Measurements from ENCODE around the gene VTI1A. TPM values are rescaled to one million over a fixed set of nuclear protein-coding genes. Genes with fewer than 3 reads are reported as not detected.

Gene VTI1A
- total RNA-seq, 3 donors from 2014 or later = 36.2 to 55.9 (median 44.4) TPM

- ATAC-seq (peak; percentile 93), DNase-seq (peak; percentile 51 to 67 (median 63))
- H3K9me3 ChIP-seq = no peaks in the 10 kb centered on the region
- intact Hi-C loops (cut with DNase I, micrococcal nuclease) = no loop called here
- H3K4me1 ChIP-seq (ENCODE audit: low read depth) = peaks cover 4% of the 10 kb centered on the region
- TF ChIP-seq, protein P1, sequence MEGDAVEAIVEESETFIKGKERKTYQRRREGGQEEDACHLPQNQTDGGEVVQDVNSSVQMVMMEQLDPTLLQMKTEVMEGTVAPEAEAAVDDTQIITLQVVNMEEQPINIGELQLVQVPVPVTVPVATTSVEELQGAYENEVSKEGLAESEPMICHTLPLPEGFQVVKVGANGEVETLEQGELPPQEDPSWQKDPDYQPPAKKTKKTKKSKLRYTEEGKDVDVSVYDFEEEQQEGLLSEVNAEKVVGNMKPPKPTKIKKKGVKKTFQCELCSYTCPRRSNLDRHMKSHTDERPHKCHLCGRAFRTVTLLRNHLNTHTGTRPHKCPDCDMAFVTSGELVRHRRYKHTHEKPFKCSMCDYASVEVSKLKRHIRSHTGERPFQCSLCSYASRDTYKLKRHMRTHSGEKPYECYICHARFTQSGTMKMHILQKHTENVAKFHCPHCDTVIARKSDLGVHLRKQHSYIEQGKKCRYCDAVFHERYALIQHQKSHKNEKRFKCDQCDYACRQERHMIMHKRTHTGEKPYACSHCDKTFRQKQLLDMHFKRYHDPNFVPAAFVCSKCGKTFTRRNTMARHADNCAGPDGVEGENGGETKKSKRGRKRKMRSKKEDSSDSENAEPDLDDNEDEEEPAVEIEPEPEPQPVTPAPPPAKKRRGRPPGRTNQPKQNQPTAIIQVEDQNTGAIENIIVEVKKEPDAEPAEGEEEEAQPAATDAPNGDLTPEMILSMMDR (IDR thresholded peaks at IDR 0.05) = no peak
- H3K36me3 ChIP-seq (ENCODE audit: low read depth) = no peaks in the 10 kb centered on the region
- H3K4me3 ChIP-seq = no peak overlapping the region
These were observed 364.9 kb downstream of the VTI1A start for GRCh38 chr10:112811741-112812551.

GRCh38 chr10:112812586-112812985 is 365.6 kb downstream of the VTI1A start:
- ATAC-seq (no peak), DNase-seq (no peak)
- Histone ChIP-seq H3K4me3 (no peak overlapping the region), H3K36me3 (ENCODE audit: low read depth) (no peaks in the 10 kb centered on the region), H3K9me3 (no peaks in the 10 kb centered on the region), H3K4me1 (ENCODE audit: low read depth) (peaks cover 4% of the 10 kb centered on the region)
- intact Hi-C loops (cut with DNase I, micrococcal nuclease) = no loop called here
- TF ChIP-seq, protein P1 (IDR thresholded peaks at IDR 0.05) = no peak

DNA sequence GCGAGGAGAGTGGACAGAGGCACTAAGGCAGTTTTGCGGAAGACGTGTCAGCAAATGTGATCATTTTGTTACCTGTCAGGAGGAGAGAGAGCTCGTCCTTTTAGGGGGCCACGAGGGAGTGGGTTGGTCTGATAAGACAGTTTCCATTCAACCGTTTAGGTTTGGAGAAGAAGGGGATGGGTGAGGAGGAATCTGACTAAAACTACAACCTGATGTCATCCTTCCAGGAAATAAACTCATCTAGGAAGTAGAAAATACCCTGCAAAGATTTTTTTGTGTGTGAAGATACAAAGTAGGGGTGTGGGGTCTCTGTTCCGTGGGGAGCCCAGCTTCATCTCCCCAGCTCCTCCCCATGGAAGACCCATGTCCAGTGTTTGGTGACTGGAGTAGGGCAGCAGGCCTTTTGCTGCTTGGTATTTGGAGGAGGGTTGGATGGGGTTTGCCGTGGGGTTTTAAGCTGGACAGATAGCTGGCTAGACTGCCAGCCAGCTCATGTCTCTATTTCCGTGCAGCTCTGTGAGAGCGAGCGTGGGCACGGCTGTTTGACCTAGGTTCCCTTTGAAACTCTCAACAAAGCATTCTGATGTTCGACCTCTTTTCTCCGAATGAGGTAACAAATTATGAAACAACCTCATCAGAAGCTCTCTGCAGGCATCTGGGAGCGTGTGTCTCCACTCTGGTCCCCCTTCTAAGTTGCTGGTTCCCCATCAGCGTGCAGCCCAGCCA is 367.0 kb downstream of the VTI1A start:
- DNase-seq (no peak), ATAC-seq (no peak)
- intact Hi-C loops (cut with DNase I, micrococcal nuclease) = no loop called here
- no peaks in the 10 kb centered on the region for H3K9me3 ChIP-seq
- H3K36me3 ChIP-seq (ENCODE audit: low read depth) = no peaks in the 10 kb centered on the region
- no peak overlapping the region for H3K4me3 ChIP-seq
- peaks cover 4% of the 10 kb centered on the region for H3K4me1 ChIP-seq (ENCODE audit: low read depth)
- TF ChIP-seq, protein P1 (IDR thresholded peaks at IDR 0.05) = no peak

DNA sequence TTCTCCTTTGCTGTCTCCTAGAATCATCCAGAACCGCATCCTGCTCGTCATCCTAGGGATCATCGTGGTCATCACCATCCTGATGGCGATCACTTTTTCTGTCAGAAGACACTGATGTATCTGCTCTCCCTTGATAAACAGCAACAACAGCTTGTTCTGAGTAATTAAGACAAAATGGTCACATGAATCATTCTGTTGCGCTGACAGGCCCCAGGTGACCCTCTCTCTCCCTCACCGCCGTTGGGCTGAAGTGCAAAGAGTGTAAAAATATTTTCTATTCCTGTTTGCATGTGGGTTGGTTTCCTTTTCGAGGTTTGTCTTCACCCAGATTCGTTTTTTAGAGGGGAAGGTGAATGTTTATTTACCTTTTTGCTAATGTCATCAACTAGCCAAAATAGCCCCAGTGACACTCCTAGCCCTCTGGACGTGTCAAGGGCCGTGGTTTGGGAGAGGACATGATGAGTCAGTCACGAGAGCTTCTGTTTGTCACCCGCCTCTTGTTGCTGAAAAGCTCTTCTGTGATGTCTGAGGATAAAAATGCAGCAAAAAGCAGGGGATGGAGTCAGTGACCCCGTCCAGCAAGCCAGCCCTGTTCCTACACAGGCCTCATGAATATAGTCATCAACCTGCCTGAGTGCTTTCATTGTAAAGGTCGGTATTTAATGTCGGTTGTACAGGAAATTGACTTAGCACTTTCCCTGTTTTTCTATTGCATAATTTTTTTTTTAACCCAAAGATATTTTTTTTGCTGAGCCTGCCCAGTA is 368.4 kb downstream of the VTI1A start:
- Histone ChIP-seq H3K9me3 (no peaks in the 10 kb centered on the region), H3K4me3 (no peak overlapping the region), H3K4me1 (ENCODE audit: low read depth) (peaks cover 4% of the 10 kb centered on the region), H3K36me3 (ENCODE audit: low read depth) (no peaks in the 10 kb centered on the region)
- ATAC-seq = no peak
- intact Hi-C loops (cut with DNase I, micrococcal nuclease) = no loop called here
- no peak for DNase-seq
- TF ChIP-seq, protein P1 (IDR thresholded peaks at IDR 0.05) = no peak

- intact Hi-C loops (cut with DNase I, micrococcal nuclease) = no loop called here
- TF ChIP-seq, protein P1 (IDR thresholded peaks at IDR 0.05) = no peak
- Histone ChIP-seq H3K4me3 (no peak overlapping the region), H3K4me1 (ENCODE audit: low read depth) (peaks cover 4% of the 10 kb centered on the region), H3K9me3 (no peaks in the 10 kb centered on the region), H3K36me3 (ENCODE audit: low read depth) (no peaks in the 10 kb centered on the region)
- DNase-seq (no peak), ATAC-seq (no peak)
These were observed 369.0 kb downstream of the VTI1A start for GRCh38 chr10:112816033-112816430.
